ENCODE results near the gene CALML6. TPM values are rescaled to one million over a fixed set of nuclear protein-coding genes. Genes with fewer than 3 reads are reported as not detected.

The CALML6 gene
- total RNA-seq, 2 donors from 2014 or later: 1.0 to 4.3 TPM

DNA sequence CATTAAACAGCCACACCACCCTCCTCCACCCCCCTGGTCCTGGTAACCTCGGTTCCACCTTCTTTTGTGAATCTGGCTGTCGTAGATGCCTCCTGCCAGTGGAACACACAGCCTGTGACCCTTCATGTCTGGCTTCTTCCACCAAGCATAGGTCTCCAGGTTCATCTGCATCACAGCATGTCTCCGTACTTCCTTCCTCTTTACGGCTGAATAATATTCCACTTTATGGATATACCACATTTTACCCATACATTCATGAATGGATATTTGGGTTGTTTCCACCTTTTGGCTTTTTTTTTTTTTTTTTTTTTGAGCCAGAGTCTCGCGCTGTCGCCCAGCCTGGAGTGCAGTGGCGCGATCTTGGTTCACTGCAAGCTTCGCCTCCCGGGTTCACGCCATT, 11.8 kb upstream of the CALML6 start:
- H3K9me3 ChIP-seq: no peaks in the 10 kb centered on the region
- 93% methylated on average over 12 of the region's 12 CpGs for WGBS, 2 donors
- intact Hi-C loops (cut with DNase I): no loop called here
- H3K27ac ChIP-seq: no peak overlapping the region
- H3K4me1 ChIP-seq: peaks cover 23% of the 10 kb centered on the region
- no peak for TF ChIP-seq POLR2A (IDR thresholded peaks at IDR 0.05)
- TF ChIP-seq, protein P1, sequence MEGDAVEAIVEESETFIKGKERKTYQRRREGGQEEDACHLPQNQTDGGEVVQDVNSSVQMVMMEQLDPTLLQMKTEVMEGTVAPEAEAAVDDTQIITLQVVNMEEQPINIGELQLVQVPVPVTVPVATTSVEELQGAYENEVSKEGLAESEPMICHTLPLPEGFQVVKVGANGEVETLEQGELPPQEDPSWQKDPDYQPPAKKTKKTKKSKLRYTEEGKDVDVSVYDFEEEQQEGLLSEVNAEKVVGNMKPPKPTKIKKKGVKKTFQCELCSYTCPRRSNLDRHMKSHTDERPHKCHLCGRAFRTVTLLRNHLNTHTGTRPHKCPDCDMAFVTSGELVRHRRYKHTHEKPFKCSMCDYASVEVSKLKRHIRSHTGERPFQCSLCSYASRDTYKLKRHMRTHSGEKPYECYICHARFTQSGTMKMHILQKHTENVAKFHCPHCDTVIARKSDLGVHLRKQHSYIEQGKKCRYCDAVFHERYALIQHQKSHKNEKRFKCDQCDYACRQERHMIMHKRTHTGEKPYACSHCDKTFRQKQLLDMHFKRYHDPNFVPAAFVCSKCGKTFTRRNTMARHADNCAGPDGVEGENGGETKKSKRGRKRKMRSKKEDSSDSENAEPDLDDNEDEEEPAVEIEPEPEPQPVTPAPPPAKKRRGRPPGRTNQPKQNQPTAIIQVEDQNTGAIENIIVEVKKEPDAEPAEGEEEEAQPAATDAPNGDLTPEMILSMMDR (IDR thresholded peaks at IDR 0.05): no peak
- DNase-seq (no peak), ATAC-seq (no peak)
- H3K4me3 ChIP-seq: no peak overlapping the region
- no peaks in the 10 kb centered on the region for H3K27me3 ChIP-seq
- no peaks in the 10 kb centered on the region for H3K36me3 ChIP-seq (replicated peaks in 1 of 2; ENCODE audit: insufficient read depth in 1 of 2, low read depth in 2 of 2)

DNA sequence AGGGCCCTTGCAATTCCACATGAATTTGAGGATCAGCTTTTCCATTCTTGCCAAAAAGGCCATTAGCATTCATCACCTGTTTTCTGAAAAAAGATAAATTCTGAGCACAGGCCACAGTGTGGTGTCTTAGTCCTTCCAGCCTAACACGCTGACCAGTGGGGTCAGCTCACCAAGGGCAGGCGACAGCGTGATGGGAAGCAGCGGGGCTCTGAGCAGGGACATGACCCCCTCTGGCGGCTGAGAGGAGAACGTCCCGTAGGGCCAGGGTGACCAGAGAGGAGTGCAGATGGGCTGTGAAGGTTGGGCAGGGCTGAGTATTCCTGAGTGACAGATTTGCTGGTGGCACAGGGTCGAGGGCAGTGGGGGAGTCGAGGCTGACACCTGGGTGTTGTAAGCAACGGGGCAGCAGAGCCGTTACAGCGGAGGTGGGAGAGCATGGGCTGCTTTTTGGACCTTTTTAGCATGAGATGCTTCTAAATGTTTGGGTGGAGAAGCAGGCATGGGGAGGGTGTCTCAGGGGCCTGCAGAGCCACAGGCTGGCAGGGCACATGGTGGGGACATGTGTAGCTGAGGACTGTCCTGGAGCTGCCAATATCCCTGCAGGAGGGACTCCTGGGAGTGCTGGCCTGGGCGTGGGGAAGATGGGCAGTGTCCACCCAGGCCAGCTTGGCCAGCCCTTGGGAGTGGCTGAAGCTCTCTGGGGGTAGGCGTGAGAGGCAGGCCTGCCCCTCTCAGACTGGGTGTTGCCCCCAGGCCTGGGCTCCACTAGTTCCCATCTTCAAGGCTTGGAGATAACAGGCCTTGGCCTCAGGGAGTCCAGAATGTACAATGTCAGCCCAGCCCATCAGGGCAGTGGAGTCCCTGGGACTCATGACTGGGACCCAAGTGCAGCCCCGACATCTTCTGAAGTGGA, 8.6 kb upstream of the CALML6 start:
- Histone ChIP-seq H3K4me1 (peaks cover 39% of the 10 kb centered on the region), H3K9me3 (no peaks in the 10 kb centered on the region), H3K27me3 (no peaks in the 10 kb centered on the region), H3K4me3 (no peak overlapping the region), H3K36me3 (replicated peaks in 1 of 2; ENCODE audit: insufficient read depth in 1 of 2, low read depth in 2 of 2) (no peaks in the 10 kb centered on the region), H3K27ac (peak overlapping the region in 1 of 4 donors; percentile 18)
- ATAC-seq (peak; percentile 66), DNase-seq (peak; percentile 82 to 87 (median 86))
- 8 to 20% methylated on average over 12 to 15 of the region's 15 CpGs for WGBS, 2 donors
- TF ChIP-seq, protein P1 (IDR thresholded peaks at IDR 0.05): peak; percentile 77 to 95 (median 90)
- no peak for TF ChIP-seq POLR2A (IDR thresholded peaks at IDR 0.05)
- intact Hi-C loops (cut with DNase I): no loop called here

DNA sequence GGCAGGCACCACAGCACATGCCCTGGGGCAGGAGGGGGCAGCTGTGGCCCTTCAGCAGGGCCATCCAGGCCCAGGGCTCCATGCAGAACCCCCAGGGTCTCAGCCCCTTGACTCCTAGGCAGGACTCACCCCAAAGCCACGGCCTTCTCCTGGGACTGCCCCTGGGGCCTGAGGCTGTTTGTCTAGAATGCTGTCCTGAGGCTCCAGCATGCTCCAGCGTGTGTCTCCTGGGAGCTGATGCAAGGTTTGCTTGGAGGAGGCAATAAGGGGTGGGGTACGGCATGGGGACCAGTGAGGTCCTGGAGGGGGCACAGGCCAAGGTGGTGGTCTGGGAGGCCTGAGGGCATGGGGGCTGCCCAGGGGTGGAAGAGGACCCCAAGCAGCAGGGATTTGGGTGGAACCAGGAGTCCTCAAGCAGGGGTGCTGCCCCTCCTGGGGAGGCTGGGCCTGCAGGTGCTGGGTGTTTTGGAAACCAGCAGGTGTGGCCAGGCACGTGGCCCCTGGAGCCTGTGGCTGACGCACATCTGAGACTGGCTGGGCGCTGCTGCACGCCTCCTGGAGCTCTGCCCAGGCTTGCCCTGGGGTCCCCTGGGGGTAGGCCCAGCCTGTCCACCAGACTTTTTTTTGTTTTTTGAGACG, 7.8 kb upstream of the CALML6 start:
- Histone ChIP-seq H3K4me3 (no peak overlapping the region), H3K9me3 (no peaks in the 10 kb centered on the region), H3K4me1 (peaks cover 39% of the 10 kb centered on the region), H3K27me3 (no peaks in the 10 kb centered on the region), H3K27ac (peak overlapping the region in 1 of 4 donors; percentile 18), H3K36me3 (replicated peaks in 1 of 2; ENCODE audit: insufficient read depth in 1 of 2, low read depth in 2 of 2) (no peaks in the 10 kb centered on the region)
- intact Hi-C loops (cut with DNase I): no loop called here
- 51 to 74% methylated on average over 6 to 7 of the region's 8 CpGs for WGBS, 2 donors
- ATAC-seq (no peak), DNase-seq (peak in 3 of 4 donors; percentile 35 to 55 (median 45))
- TF ChIP-seq, protein P1 (IDR thresholded peaks at IDR 0.05): no peak
- TF ChIP-seq POLR2A (IDR thresholded peaks at IDR 0.05): no peak

DNA sequence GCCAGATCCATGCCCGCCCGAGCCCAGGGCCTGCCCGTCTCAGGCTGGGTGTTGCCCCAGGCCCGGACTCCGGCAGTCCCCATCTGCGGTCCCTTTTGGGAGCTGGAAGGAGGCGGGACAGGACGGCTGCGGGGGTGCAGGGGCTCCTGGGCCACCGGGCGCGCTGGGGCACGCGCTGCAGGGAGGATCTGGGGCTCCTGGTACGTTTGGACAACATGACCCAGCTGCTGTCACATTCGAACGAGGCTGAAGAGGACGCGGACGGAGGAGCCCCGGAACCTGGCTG, 6.6 kb upstream of the CALML6 start:
- no peak for TF ChIP-seq POLR2A (IDR thresholded peaks at IDR 0.05)
- TF ChIP-seq, protein P1 (IDR thresholded peaks at IDR 0.05): no peak
- WGBS, 2 donors: 4% methylated on average over 21 of the region's 21 CpGs; no CpG with 5 or more reads in 1 of the 2 donors
- Histone ChIP-seq H3K27me3 (no peaks in the 10 kb centered on the region), H3K27ac (peak overlapping the region; percentile 81 to 95 (median 88)), H3K4me1 (peaks cover 39% of the 10 kb centered on the region), H3K9me3 (no peaks in the 10 kb centered on the region), H3K4me3 (peak overlapping the region; percentile 54 to 71), H3K36me3 (replicated peaks in 1 of 2; ENCODE audit: insufficient read depth in 1 of 2, low read depth in 2 of 2) (no peaks in the 10 kb centered on the region)
- intact Hi-C loops (cut with DNase I): no loop called here
- ATAC-seq (peak; percentile 21), DNase-seq (peak in 2 of 4 donors; percentile 43 to 52)

Data from body of pancreas (tissue), 4 donors.